Endothelial cell of umbilical vein (primary cell): ENCODE data around the gene PRRT1. TPM values are rescaled to one million over a fixed set of nuclear protein-coding genes. Genes with fewer than 3 reads are reported as not detected.
A peak's percentile ranks its signal among the peaks of the same experiment; 100 is the strongest.

Experiments used
- BruUV-seq: library from RNA; stranded (reverse); fragments of 400-500 nt; replicated peaks from 2 replicates; lab custom pipeline; 2021; lab: Mats Ljungman, UMichigan
- CTCF ChIA-PET: fragments of 300-600, 350-600 bp; sonication (Branson Sonifier 250); formaldehyde crosslinking; loops from one replicate; lab custom pipeline; 2021; ENCODE audit warnings: antibody characterized with exemption, inconsistent platforms; lab: Charles Lee
- POLR2A ChIA-PET: fragments of 300-600, 350-600 bp; sonication (Branson Sonifier 250); formaldehyde crosslinking; loops from one replicate; lab custom pipeline; 2021; ENCODE audit warnings: antibody characterized with exemption, inconsistent platforms; lab: Charles Lee
- DNase-seq: peaks from one replicate; pipeline ENCODE4 v3.0.0-alpha.2; 2011; ENCODE audit warnings: low read depth, low spot score
- FAIRE-seq: peaks from 2 replicates; lab custom pipeline; 2011; peaks lifted over from hg19 to GRCh38; lab: Jason Lieb, UNC
- H2AFZ ChIP-seq: 2 replicates; pipeline ENCODE4 v1.6.0; 2012; ENCODE audit warnings: low read depth, low read length, control low read depth, inconsistent platforms
- H3K27ac ChIP-seq: 2 replicates; pipeline ENCODE4 v1.5.1; 2011; ENCODE audit warnings: low read depth, mild to moderate bottlenecking, control low read depth, low read length, moderate library complexity; ENCODE audit not compliant: insufficient read depth
- H3K27me3 ChIP-seq, 2 experiments: 2 replicates each; pipeline versions ENCODE4 v1.6.0 to v1.6.1; 2011; ENCODE audit warnings: low read length in 2 of 2, mixed read lengths in 1 of 2; ENCODE audit not compliant: control insufficient read depth in 2 of 2, insufficient read depth in 2 of 2
- H3K36me3 ChIP-seq, 2 experiments: 2 replicates in 1 of 2; 3 replicates in 1 of 2; pipeline ENCODE4 v1.5.1; 2011; ENCODE audit warnings: low read length in 2 of 2, mild to moderate bottlenecking in 1 of 2, moderate library complexity in 1 of 2; ENCODE audit not compliant: control insufficient read depth in 2 of 2, insufficient read depth in 2 of 2; ENCODE audit errors: extremely low read depth in 1 of 2
- H3K4me1 ChIP-seq: 3 replicates; pipeline ENCODE4 v1.5.1; 2011; ENCODE audit warnings: mild to moderate bottlenecking, low read length; ENCODE audit not compliant: control insufficient read depth, insufficient read depth; ENCODE audit errors: extremely low read depth
- H3K4me2 ChIP-seq: 2 replicates; pipeline ENCODE4 v1.6.1; 2011; ENCODE audit warnings: low read length, control low read depth, mixed read lengths; ENCODE audit not compliant: insufficient read depth
- H3K4me3 ChIP-seq, 3 experiments: fragments of 200-600 bp in 1 of 3; sonication (generic), shearing (Covaris generic) in 1 of 3; replicated peaks in 1 of 3; 2 replicates each; pipeline ENCODE4 v1.5.1; 2011 to 2016; ENCODE audit warnings: control low read depth in 3 of 3, low read length in 3 of 3, mild to moderate bottlenecking in 2 of 3, inconsistent platforms in 1 of 3, low read depth in 1 of 3, moderate library complexity in 1 of 3; ENCODE audit not compliant: insufficient read depth in 1 of 3
- H3K79me2 ChIP-seq: 2 replicates; pipeline ENCODE4 v1.6.0; 2012; ENCODE audit warnings: low read length, inconsistent platforms; ENCODE audit not compliant: control insufficient read depth, insufficient read depth
- H3K9ac ChIP-seq: replicated peaks from 2 replicates; pipeline ENCODE3; 2011; ENCODE audit warnings: low read length, control low read depth; ENCODE audit not compliant: insufficient read depth; ENCODE audit errors: extremely low read depth
- H3K9me1 ChIP-seq: replicated peaks from 3 replicates; pipeline ENCODE4 v1.6.0; 2011; ENCODE audit warnings: mild to moderate bottlenecking, low read length; ENCODE audit not compliant: control insufficient read depth, insufficient read depth; ENCODE audit errors: extremely low read depth
- H3K9me3 ChIP-seq: replicated peaks from 2 replicates; pipeline ENCODE4 v1.5.1; 2012; ENCODE audit warnings: low read length, inconsistent platforms; ENCODE audit not compliant: control insufficient read depth, insufficient read depth
- H4K20me1 ChIP-seq: replicated peaks from 2 replicates; pipeline ENCODE3; 2011; ENCODE audit warnings: mild to moderate bottlenecking, low read length; ENCODE audit not compliant: control insufficient read depth, insufficient read depth; ENCODE audit errors: extremely low read depth
- EZH2 ChIP-seq: IDR thresholded peaks from 2 replicates; pipeline ENCODE4 v1.6.1; 2012; ENCODE audit warnings: borderline replicate concordance, low read depth, mild to moderate bottlenecking, moderate library complexity, low read length, inconsistent platforms; ENCODE audit not compliant: severe bottlenecking
- FOS ChIP-seq: IDR thresholded peaks from 2 replicates; pipeline ENCODE4 v1.6.1; 2011; ENCODE audit warnings: mild to moderate bottlenecking, low read length, moderate library complexity, borderline replicate concordance; ENCODE audit not compliant: insufficient read depth
- GATA2 ChIP-seq: IDR thresholded peaks from 2 replicates; pipeline ENCODE4 v1.7.0; 2011; ENCODE audit warnings: low read depth, mild to moderate bottlenecking, moderate library complexity, mixed read lengths, low read length; ENCODE audit not compliant: insufficient read length, insufficient read depth
- JUN ChIP-seq: IDR thresholded peaks from 2 replicates; pipeline ENCODE4 v1.6.1; 2011; ENCODE audit warnings: borderline replicate concordance, low read depth; ENCODE audit not compliant: insufficient read length, insufficient read depth
- MAX ChIP-seq: IDR thresholded peaks from 2 replicates; pipeline ENCODE4 v1.6.1; 2011; ENCODE audit not compliant: insufficient read depth, insufficient read length
- MYC ChIP-seq: IDR thresholded peaks from one replicate; pipeline ENCODE4 v1.6.1; 2011; ENCODE audit warnings: mild to moderate bottlenecking, low read depth, low read length
- POLR2A ChIP-seq: IDR thresholded peaks from 2 replicates; pipeline ENCODE4 v1.6.1; 2012; ENCODE audit warnings: low read depth, mild to moderate bottlenecking, control low read depth, low read length
- POLR2AphosphoS5 ChIP-seq: IDR thresholded peaks from 2 replicates; pipeline ENCODE4 v1.6.1; 2012; ENCODE audit warnings: low read depth, mild to moderate bottlenecking, control low read depth, low read length, moderate library complexity; ENCODE audit not compliant: insufficient read depth
- dilution Hi-C: fragments of 300-500 bp; cut with MboI; formaldehyde crosslinking; loops from one replicate; pipeline ENCODE4 v1.15.0; 2019; ENCODE audit warnings: low sequenced_read_pairs; ENCODE audit not compliant: extremely low pct_ligation_motif_present
- intact Hi-C: fragments of 100-400 bp; cut with micrococcal nuclease; formaldehyde crosslinking; loops from one replicate; pipeline ENCODE4 v1.10.0; 2022
- polyA plus RNA-seq, 4 experiments: library from polyadenylated mRNA; depleted of rRNA in 3 of 4; stranded (reverse) in 3 of 4; unstranded in 1 of 4; fragments of >200 nt; gene quantifications; 2 replicates each; pipeline versions ENCODE4 v1.2.1 to v1.2.3, GENCODE V29; 2011 to 2012; ENCODE audit warnings: missing spikeins in 1 of 4
- total RNA-seq: library from RNA; stranded (reverse); gene quantifications from 2 replicates; pipeline ENCODE4 v1.2.3, GENCODE V29; 2021

Gene PRRT1
- total and polyA plus RNA-seq, 2 donors (not counting 3 experiments of a cell fraction or from before 2014, with no cell fraction given) = 0.55 to 1.3 TPM

- no peak for FAIRE-seq
- Histone ChIP-seq H3K36me3 (peaks cover 0 to 11% of the 10 kb centered on the region in 2 experiments), H3K79me2 (peaks cover 21% of the 10 kb centered on the region), H2AFZ (peak overlapping the region; percentile 56), H3K27ac (peak overlapping the region; percentile 83), H3K9me1 (no peaks in the 10 kb centered on the region), H3K27me3 (no peaks in the 10 kb centered on the region), H3K9me3 (no peaks in the 10 kb centered on the region), H3K4me2 (peak overlapping the region; percentile 83), H4K20me1 (no peaks in the 10 kb centered on the region), H3K4me1 (peaks cover 30% of the 10 kb centered on the region), H3K9ac (peak overlapping the region; percentile 86), H3K4me3 (peak overlapping the region; percentile 9 to 67 (median 40))
- intact Hi-C loops = loop anchor here (5.0 kb wide), 2 partner anchors 220 to 795 kb away; partner anchors contain the start of genes NELFE and SKIC2
- ChIA-PET CTCF (interaction anchor here (0.7 to 2.9 kb wide), 5 partner anchors 13 to 47 kb away, joined by 3 to 15 read pairs (median 5); partner anchors contain the start of genes FKBPL, GPSM3 and PBX2), POLR2A (interaction anchor here (1.2 to 1.7 kb wide), 5 partner anchors 13 to 520 kb away, joined by 3 to 9 read pairs (median 4); partner anchors contain the start of genes ATF6B and PBX2)
- BruUV-seq = TSS peak; percentile 73
- dilution Hi-C loops = no loop called here
- peak; percentile 31 for TF ChIP-seq POLR2AphosphoS5
- peak; percentile 58 for TF ChIP-seq POLR2A
- TF ChIP-seq FOS = no peak
- TF ChIP-seq MYC = no peak
- TF ChIP-seq GATA2 = no peak
- TF ChIP-seq MAX = no peak
- TF ChIP-seq EZH2 = no peak
- TF ChIP-seq JUN = no peak
- no peak for DNase-seq
These were observed 25.5 kb upstream of the PRRT1 start for GRCh38 chr6:32177183-32177787.
